Neural cell (in vitro differentiated cells): ENCODE data around the gene JMJD1C.
"Not testable (repeated sequence)": the region's sequence is repeated elsewhere in the genome, so short reads cannot be mapped to it uniquely, and the experiment has no call there.

ENCODE experiments used
- CTCF ChIP-seq: fragments of 450-650 bp; IDR thresholded peaks from 2 replicates; pipeline ENCODE4 v1.5.1; 2014; ENCODE audit warnings: antibody characterized with exemption, mild to moderate bottlenecking, moderate library complexity; ENCODE audit not compliant: poor library complexity, severe bottlenecking
- EP300 ChIP-seq: fragments of 450-650 bp; conservative IDR thresholded peaks from 2 replicates; pipeline ENCODE4 v1.6.1; 2014; ENCODE audit warnings: antibody characterized with exemption, mild to moderate bottlenecking, moderate library complexity; ENCODE audit not compliant: poor library complexity, severe bottlenecking
- EZH2 ChIP-seq: fragments of 200-600, 300-800 bp; shearing (Covaris generic), sonication (generic); IDR thresholded peaks from 2 replicates; pipeline ENCODE4 v1.6.1; 2014; ENCODE audit warnings: antibody characterized with exemption, low read length, borderline replicate concordance, mild to moderate bottlenecking; ENCODE audit not compliant: insufficient read depth, poor library complexity, severe bottlenecking
- POLR2AphosphoS5 ChIP-seq: IDR thresholded peaks from 2 replicates; pipeline ENCODE4 v1.6.1; 2012
- RAD21 ChIP-seq: fragments of 450-650 bp; conservative IDR thresholded peaks from 2 replicates; pipeline ENCODE4 v1.6.1; 2014; ENCODE audit warnings: antibody characterized with exemption, mild to moderate bottlenecking, moderate library complexity
- SMC3 ChIP-seq: fragments of 450-650 bp; conservative IDR thresholded peaks from 2 replicates; pipeline ENCODE4 v1.6.1; 2014; ENCODE audit warnings: antibody characterized with exemption, mild to moderate bottlenecking, moderate library complexity; ENCODE audit not compliant: poor library complexity

DNA sequence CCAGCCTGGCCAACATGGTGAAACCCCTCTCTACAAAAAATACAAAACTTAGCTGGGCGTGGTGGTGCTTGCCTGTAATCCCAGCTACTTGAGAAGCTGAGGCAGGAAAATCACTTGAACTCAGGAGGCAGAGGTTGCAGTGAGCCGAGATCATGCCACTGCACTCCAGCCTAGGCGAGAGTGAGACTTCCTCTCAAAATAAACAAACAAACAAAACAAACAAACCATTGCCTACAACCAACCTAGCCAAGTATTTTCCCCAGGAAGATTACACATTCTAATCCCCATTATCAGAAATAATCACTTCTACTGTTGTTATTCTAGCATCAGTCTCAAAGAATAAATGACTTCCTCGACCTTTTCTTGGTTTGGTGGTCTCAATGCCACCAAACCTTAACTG is 172.9 kb downstream of the JMJD1C start:
- not testable (repeated sequence) for TF ChIP-seq CTCF, EZH2, SMC3, EP300, POLR2AphosphoS5, RAD21
